ENCODE measurements around the gene IGFN1. TPM values are rescaled to one million over a fixed set of nuclear protein-coding genes. Genes with fewer than 3 reads are reported as not detected.
A peak's percentile ranks its signal among the peaks of the same experiment; 100 is the strongest.

The IGFN1 gene
- total RNA-seq, 3 donors from 2014 or later (not counting 1 experiment from before 2014, with no cell fraction given), result not detected

GRCh38 chr1:201147396-201148015, 43.1 kb upstream of the IGFN1 start:
- peaks cover 0 to 5% of the 10 kb centered on the region in 2 donors for H3K4me1 Mint-ChIP-seq
- H3K27ac ChIP-seq (ENCODE audit: low read length), result no peak overlapping the region
- DNase-seq (no peak), ATAC-seq (no peak)
- no peak overlapping the region for H3K4me3 Mint-ChIP-seq
- TF ChIP-seq CTCF (IDR thresholded peaks at IDR 0.05), result no peak
- peaks cover 7% of the 10 kb centered on the region for H3K36me3 Mint-ChIP-seq
- no peaks in the 10 kb centered on the region for H3K9me3 Mint-ChIP-seq
- no peaks in the 10 kb centered on the region for H3K4me1 ChIP-seq (ENCODE audit: control insufficient read depth, insufficient read depth, low read length)
- H3K4me3 ChIP-seq (ENCODE audit: low read length), result no peak overlapping the region
- H3K36me3 ChIP-seq (ENCODE audit: control insufficient read depth, insufficient read depth, low read length), result peaks cover 24% of the 10 kb centered on the region
- H3K27me3 Mint-ChIP-seq (ENCODE audit: low read depth in 2 of 2), result no peaks in the 10 kb centered on the region
- intact Hi-C loops (cut with micrococcal nuclease), result no loop called here
- 91% methylated on average over 12 of the region's 13 CpGs for WGBS (ENCODE audit: insufficient coverage)
- H3K27ac Mint-ChIP-seq, result no peak overlapping the region
- no peaks in the 10 kb centered on the region for H3K27me3 ChIP-seq (ENCODE audit: control insufficient read depth, insufficient read depth, low read length)
- no peaks in the 10 kb centered on the region for H3K9me3 ChIP-seq (ENCODE audit: control insufficient read depth, insufficient read depth, low read length)

- no peak overlapping the region for H3K27ac ChIP-seq (ENCODE audit: low read length)
- H3K4me3 Mint-ChIP-seq, result no peak overlapping the region
- H3K4me1 ChIP-seq (ENCODE audit: control insufficient read depth, insufficient read depth, low read length), result peaks cover 7% of the 10 kb centered on the region
- ATAC-seq (no peak), DNase-seq (peak in 1 of 2 donors; percentile 43)
- H3K9me3 Mint-ChIP-seq, result no peaks in the 10 kb centered on the region
- TF ChIP-seq CTCF (IDR thresholded peaks at IDR 0.05), result no peak
- no peak overlapping the region for H3K4me3 ChIP-seq (ENCODE audit: low read length)
- peaks cover 9 to 18% of the 10 kb centered on the region in 2 donors for H3K4me1 Mint-ChIP-seq
- H3K27ac Mint-ChIP-seq, result no peak overlapping the region
- intact Hi-C loops (cut with micrococcal nuclease), result no loop called here
- H3K36me3 Mint-ChIP-seq, result no peaks in the 10 kb centered on the region
- no peaks in the 10 kb centered on the region for H3K27me3 ChIP-seq (ENCODE audit: control insufficient read depth, insufficient read depth, low read length)
- H3K27me3 Mint-ChIP-seq (ENCODE audit: low read depth in 2 of 2), result no peaks in the 10 kb centered on the region
- H3K9me3 ChIP-seq (ENCODE audit: control insufficient read depth, insufficient read depth, low read length), result no peaks in the 10 kb centered on the region
- 89% methylated on average over 4 of the region's 4 CpGs for WGBS (ENCODE audit: insufficient coverage)
- peaks cover 14% of the 10 kb centered on the region for H3K36me3 ChIP-seq (ENCODE audit: control insufficient read depth, insufficient read depth, low read length)
Measured at GRCh38 chr1:201149400-201149799, 41.2 kb upstream of the IGFN1 start.

- 3% methylated on average over 37 of the region's 37 CpGs for WGBS (ENCODE audit: insufficient coverage)
- peak overlapping the region; percentile 75 to 83 for H3K27ac Mint-ChIP-seq
Measured at GRCh38 chr1:201153474-201154388, 36.9 kb upstream of the IGFN1 start.

More at GRCh38 chr1:201153474-201154388, 36.9 kb upstream of the IGFN1 start:
- peaks cover 13 to 24% of the 10 kb centered on the region in 2 donors for H3K4me1 Mint-ChIP-seq
- no peaks in the 10 kb centered on the region for H3K9me3 Mint-ChIP-seq
- no peaks in the 10 kb centered on the region for H3K36me3 Mint-ChIP-seq
- Histone ChIP-seq H3K27ac (ENCODE audit: low read length) (no peak overlapping the region), H3K4me1 (ENCODE audit: control insufficient read depth, insufficient read depth, low read length) (peaks cover 14% of the 10 kb centered on the region), H3K9me3 (ENCODE audit: control insufficient read depth, insufficient read depth, low read length) (no peaks in the 10 kb centered on the region), H3K4me3 (ENCODE audit: low read length) (peak overlapping the region; percentile 56), H3K27me3 (ENCODE audit: control insufficient read depth, insufficient read depth, low read length) (no peaks in the 10 kb centered on the region), H3K36me3 (ENCODE audit: control insufficient read depth, insufficient read depth, low read length) (peaks cover 4% of the 10 kb centered on the region)
- no peak for TF ChIP-seq CTCF (IDR thresholded peaks at IDR 0.05)
- H3K27me3 Mint-ChIP-seq (ENCODE audit: low read depth in 2 of 2), result peaks cover 14 to 17% of the 10 kb centered on the region in 2 donors
- intact Hi-C loops (cut with micrococcal nuclease), result loop anchor here (5.0 kb wide), 1 partner anchor 136 kb away; no protein-coding TSS in a partner anchor
- DNase-seq (no peak), ATAC-seq (peak; percentile 79 to 80 (median 80))
- peak overlapping the region; percentile 91 for H3K4me3 Mint-ChIP-seq
